OCI-LY7 (cell line): Measurements from ENCODE around the gene B3GLCT.

Source experiments
- CTCF ChIP-seq: fragments of 200-600 bp; sonication (generic); conservative IDR thresholded peaks from 2 replicates; pipeline ENCODE4 v1.5.1; 2014; ENCODE audit warnings: mild to moderate bottlenecking, antibody characterized with exemption, low read length, moderate library complexity, mixed read lengths
- EZH2phosphoT487 ChIP-seq: fragments of 200-600 bp; sonication (generic); IDR thresholded peaks from 2 replicates; pipeline ENCODE4 v1.6.1; 2018; ENCODE audit warnings: low read depth, borderline replicate concordance, mild to moderate bottlenecking, mixed run types, antibody characterized with exemption, low read length, moderate library complexity, mixed read lengths

DNA sequence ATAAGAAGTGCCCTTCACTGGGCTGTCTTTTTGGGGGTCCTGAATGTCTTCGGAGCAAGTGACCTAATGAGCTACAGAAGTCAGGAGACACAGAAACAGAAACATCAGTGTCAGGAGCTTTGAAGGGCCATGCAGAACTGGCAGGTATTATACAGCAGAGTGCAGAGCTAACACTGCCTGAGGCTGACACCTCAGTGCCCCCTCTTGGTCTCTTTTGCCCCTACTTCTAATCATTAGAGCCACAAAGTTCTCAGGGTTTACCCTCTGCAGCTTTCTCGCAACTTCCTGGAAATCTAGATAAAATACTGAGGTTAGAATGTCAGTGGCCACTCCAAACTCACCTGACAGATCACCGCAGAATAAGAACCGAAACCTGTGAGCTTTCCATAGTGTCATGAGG, 172.7 kb downstream of the B3GLCT start:
- TF ChIP-seq CTCF (peak; percentile 71), EZH2phosphoT487 (no peak)
